Measurements from ENCODE around the gene RFFL. TPM values are rescaled to one million over a fixed set of nuclear protein-coding genes. Genes with fewer than 3 reads are reported as not detected.
A peak's percentile ranks its signal among the peaks of the same experiment; 100 is the strongest.

Gene RFFL
- total RNA-seq, 1 donor from 2014 or later = 9.5 TPM

DNA sequence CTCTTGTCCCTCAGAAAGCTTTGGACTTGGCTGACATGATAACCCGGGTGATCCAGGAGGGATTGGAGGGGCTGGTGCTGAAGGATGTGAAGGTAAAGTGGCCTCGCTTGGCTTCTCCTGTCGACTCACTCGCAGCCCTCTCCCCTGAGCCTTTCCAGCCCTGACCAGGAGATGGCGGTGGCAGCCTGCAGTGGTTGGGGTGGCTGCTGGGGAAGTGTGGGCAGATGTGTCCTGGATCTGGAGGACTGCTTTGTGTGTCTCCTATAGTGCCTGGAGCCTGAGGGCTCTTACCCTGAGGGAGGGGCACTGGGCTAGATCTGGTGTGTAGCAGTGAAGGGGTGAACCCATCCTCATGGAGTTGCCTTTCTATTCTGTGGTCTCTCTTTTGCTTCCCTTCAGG lies 65.3 kb downstream of the RFFL start:
- no peaks in the 10 kb centered on the region for H4K20me1 ChIP-seq (ENCODE audit: insufficient read depth, low read length)
- Mint-ChIP-seq H3K27ac (ENCODE audit: unreplicated experiment) (peak overlapping the region; percentile 26), H3K4me3 (ENCODE audit: unreplicated experiment) (no peak overlapping the region), H3K36me3 (ENCODE audit: low read depth, unreplicated experiment) (peaks cover 17% of the 10 kb centered on the region), H3K27me3 (ENCODE audit: low read depth, unreplicated experiment) (no peaks in the 10 kb centered on the region), H3K4me1 (ENCODE audit: low read depth, unreplicated experiment) (peaks cover 7% of the 10 kb centered on the region), H3K9me3 (ENCODE audit: unreplicated experiment) (no peaks in the 10 kb centered on the region)
- peak overlapping the region; percentile 17 for H3K9ac ChIP-seq (ENCODE audit: low read length)
- H3K27me3 ChIP-seq (ENCODE audit: insufficient read depth, low read length) = no peaks in the 10 kb centered on the region
- H2AFZ ChIP-seq (ENCODE audit: low read depth, low read length) = no peak overlapping the region
- no peaks in the 10 kb centered on the region for H3K79me2 ChIP-seq (ENCODE audit: insufficient read depth, low read length)
- FAIRE-seq (peak; percentile 20), DNase-seq (ENCODE audit: low read depth) (peak; percentile 48)
- peaks cover 18% of the 10 kb centered on the region for H3K36me3 ChIP-seq (ENCODE audit: insufficient read depth, low read length)
- no peak overlapping the region for H3K4me3 ChIP-seq (ENCODE audit: insufficient read depth, low read depth, low read length)
- peaks cover 11% of the 10 kb centered on the region for H3K4me1 ChIP-seq (ENCODE audit: insufficient read depth, low read length)
- TF ChIP-seq EZH2 (IDR thresholded peaks at IDR 0.05; ENCODE audit: insufficient read depth, low read length) = no peak
- TF ChIP-seq, protein P1, sequence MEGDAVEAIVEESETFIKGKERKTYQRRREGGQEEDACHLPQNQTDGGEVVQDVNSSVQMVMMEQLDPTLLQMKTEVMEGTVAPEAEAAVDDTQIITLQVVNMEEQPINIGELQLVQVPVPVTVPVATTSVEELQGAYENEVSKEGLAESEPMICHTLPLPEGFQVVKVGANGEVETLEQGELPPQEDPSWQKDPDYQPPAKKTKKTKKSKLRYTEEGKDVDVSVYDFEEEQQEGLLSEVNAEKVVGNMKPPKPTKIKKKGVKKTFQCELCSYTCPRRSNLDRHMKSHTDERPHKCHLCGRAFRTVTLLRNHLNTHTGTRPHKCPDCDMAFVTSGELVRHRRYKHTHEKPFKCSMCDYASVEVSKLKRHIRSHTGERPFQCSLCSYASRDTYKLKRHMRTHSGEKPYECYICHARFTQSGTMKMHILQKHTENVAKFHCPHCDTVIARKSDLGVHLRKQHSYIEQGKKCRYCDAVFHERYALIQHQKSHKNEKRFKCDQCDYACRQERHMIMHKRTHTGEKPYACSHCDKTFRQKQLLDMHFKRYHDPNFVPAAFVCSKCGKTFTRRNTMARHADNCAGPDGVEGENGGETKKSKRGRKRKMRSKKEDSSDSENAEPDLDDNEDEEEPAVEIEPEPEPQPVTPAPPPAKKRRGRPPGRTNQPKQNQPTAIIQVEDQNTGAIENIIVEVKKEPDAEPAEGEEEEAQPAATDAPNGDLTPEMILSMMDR (IDR thresholded peaks at IDR 0.05; ENCODE audit: insufficient read depth, low read depth, low read length) = peak; percentile 75
- H3K4me2 ChIP-seq (ENCODE audit: low read length) = no peak overlapping the region
- no peaks in the 10 kb centered on the region for H3K9me3 ChIP-seq (ENCODE audit: insufficient read depth, low read depth, low read length)
- no peak overlapping the region for H3K27ac ChIP-seq (ENCODE audit: low read depth, low read length)

DNA sequence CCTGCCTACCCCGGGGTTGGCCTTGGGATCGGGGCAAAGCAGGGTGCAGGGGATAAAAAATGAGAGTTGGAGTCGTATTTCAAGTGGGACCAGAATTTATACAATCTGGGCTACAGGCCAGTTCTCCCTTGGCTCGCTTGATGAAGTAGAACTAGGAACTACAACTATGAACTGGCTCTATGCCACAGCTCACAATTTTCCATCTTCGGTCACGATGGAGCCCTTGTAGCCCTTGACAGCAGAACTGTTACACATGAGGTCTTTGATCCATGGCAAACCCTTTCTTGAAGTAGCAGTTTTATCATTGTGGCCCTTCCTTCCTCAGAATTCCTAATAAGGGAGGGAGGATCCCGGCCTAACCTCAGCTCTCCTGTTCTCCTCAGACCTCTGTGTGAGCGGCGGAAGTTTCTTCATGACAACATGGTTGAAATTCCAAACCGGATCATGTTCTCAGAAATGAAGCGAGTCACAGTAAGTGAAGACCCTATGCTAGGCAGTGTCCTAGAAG lies 66.1 kb downstream of the RFFL start:
- H3K9me3 Mint-ChIP-seq (ENCODE audit: unreplicated experiment) = no peaks in the 10 kb centered on the region
- Histone ChIP-seq H3K9ac (ENCODE audit: low read length) (peak overlapping the region; percentile 17), H3K79me2 (ENCODE audit: insufficient read depth, low read length) (no peaks in the 10 kb centered on the region), H3K4me1 (ENCODE audit: insufficient read depth, low read length) (peaks cover 11% of the 10 kb centered on the region), H4K20me1 (ENCODE audit: insufficient read depth, low read length) (no peaks in the 10 kb centered on the region), H3K9me3 (ENCODE audit: insufficient read depth, low read depth, low read length) (no peaks in the 10 kb centered on the region), H2AFZ (ENCODE audit: low read depth, low read length) (no peak overlapping the region), H3K36me3 (ENCODE audit: insufficient read depth, low read length) (peaks cover 22% of the 10 kb centered on the region), H3K4me3 (ENCODE audit: insufficient read depth, low read depth, low read length) (no peak overlapping the region), H3K27me3 (ENCODE audit: insufficient read depth, low read length) (no peaks in the 10 kb centered on the region), H3K4me2 (ENCODE audit: low read length) (peak overlapping the region; percentile 13), H3K27ac (ENCODE audit: low read depth, low read length) (no peak overlapping the region)
- no peaks in the 10 kb centered on the region for H3K27me3 Mint-ChIP-seq (ENCODE audit: low read depth, unreplicated experiment)
- H3K4me3 Mint-ChIP-seq (ENCODE audit: unreplicated experiment) = no peak overlapping the region
- TF ChIP-seq, protein P1 (IDR thresholded peaks at IDR 0.05; ENCODE audit: insufficient read depth, low read depth, low read length) = no peak
- no peak for TF ChIP-seq EZH2 (IDR thresholded peaks at IDR 0.05; ENCODE audit: insufficient read depth, low read length)
- H3K36me3 Mint-ChIP-seq (ENCODE audit: low read depth, unreplicated experiment) = peaks cover 17% of the 10 kb centered on the region
- DNase-seq (ENCODE audit: low read depth) (peak; percentile 87), FAIRE-seq (no peak)
- peaks cover 7% of the 10 kb centered on the region for H3K4me1 Mint-ChIP-seq (ENCODE audit: low read depth, unreplicated experiment)
- no peak overlapping the region for H3K27ac Mint-ChIP-seq (ENCODE audit: unreplicated experiment)

DNA sequence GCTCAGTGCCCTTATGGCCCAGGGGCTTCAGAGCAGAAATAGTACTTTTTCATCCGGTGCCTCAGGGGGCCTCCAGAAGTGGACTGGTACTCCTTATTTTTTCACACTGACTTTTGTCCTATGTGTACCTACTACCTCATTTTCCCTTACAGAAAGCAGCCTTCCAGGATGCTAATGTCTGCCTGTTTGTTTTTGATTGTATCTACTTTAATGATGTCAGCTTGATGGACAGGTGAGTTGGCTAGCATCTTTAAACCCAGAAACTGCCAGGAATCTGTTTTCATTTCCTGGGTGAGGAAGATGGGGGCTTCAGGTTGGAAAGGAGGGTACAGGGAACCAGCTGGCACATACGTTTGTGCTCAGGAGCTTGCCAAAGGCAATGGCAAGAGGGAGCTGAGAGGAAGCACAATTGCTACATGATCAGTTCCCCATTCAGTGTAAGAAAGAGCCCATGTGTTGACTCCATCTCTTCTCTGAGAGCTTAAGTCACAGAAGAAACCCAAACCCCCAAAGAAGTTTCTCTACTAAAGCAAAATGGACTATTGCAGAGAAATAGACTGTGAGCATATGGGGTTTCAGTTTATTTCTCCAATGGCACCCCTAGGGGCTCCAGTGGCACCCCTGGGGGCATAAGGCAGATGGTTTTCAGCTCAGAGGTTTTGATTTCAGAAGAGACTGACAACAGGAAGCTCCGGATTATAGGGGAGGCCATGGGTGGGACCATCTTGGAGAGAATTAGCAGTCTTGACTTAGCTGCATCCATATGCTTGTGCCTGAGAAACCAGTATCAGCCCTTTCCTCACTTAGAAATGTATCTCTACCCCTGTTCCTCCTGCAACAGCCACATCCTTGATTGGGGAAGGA lies 66.9 kb downstream of the RFFL start:
- Histone ChIP-seq H4K20me1 (ENCODE audit: insufficient read depth, low read length) (no peaks in the 10 kb centered on the region), H3K4me2 (ENCODE audit: low read length) (no peak overlapping the region), H3K4me1 (ENCODE audit: insufficient read depth, low read length) (peaks cover 11% of the 10 kb centered on the region), H3K27ac (ENCODE audit: low read depth, low read length) (no peak overlapping the region), H3K36me3 (ENCODE audit: insufficient read depth, low read length) (peaks cover 25% of the 10 kb centered on the region), H2AFZ (ENCODE audit: low read depth, low read length) (no peak overlapping the region), H3K9me3 (ENCODE audit: insufficient read depth, low read depth, low read length) (no peaks in the 10 kb centered on the region), H3K27me3 (ENCODE audit: insufficient read depth, low read length) (no peaks in the 10 kb centered on the region), H3K79me2 (ENCODE audit: insufficient read depth, low read length) (no peaks in the 10 kb centered on the region), H3K9ac (ENCODE audit: low read length) (no peak overlapping the region), H3K4me3 (ENCODE audit: insufficient read depth, low read depth, low read length) (no peak overlapping the region)
- H3K27ac Mint-ChIP-seq (ENCODE audit: unreplicated experiment) = no peak overlapping the region
- H3K4me1 Mint-ChIP-seq (ENCODE audit: low read depth, unreplicated experiment) = peaks cover 7% of the 10 kb centered on the region
- no peaks in the 10 kb centered on the region for H3K27me3 Mint-ChIP-seq (ENCODE audit: low read depth, unreplicated experiment)
- DNase-seq (ENCODE audit: low read depth) (no peak), FAIRE-seq (no peak)
- H3K4me3 Mint-ChIP-seq (ENCODE audit: unreplicated experiment) = no peak overlapping the region
- H3K9me3 Mint-ChIP-seq (ENCODE audit: unreplicated experiment) = no peaks in the 10 kb centered on the region
- H3K36me3 Mint-ChIP-seq (ENCODE audit: low read depth, unreplicated experiment) = peaks cover 14% of the 10 kb centered on the region
- TF ChIP-seq, protein P1 (IDR thresholded peaks at IDR 0.05; ENCODE audit: insufficient read depth, low read depth, low read length) = no peak
- no peak for TF ChIP-seq EZH2 (IDR thresholded peaks at IDR 0.05; ENCODE audit: insufficient read depth, low read length)

Data from astrocyte (in vitro differentiated cells and primary cell).